CD4-positive, alpha-beta T cell treated with Interleukin-2 at 100 ng/mL for 4 hours (primary cell): ENCODE results near the gene FRMD5.
"Not testable (repeated sequence)": the region's sequence is repeated elsewhere in the genome, so short reads cannot be mapped to it uniquely, and the experiment has no call there.

ENCODE experiments used
- DNase-seq: peaks from one replicate; pipeline ENCODE4 v3.0.0-alpha.2; 2020; ENCODE audit warnings: low spot score

The FRMD5 gene

DNA sequence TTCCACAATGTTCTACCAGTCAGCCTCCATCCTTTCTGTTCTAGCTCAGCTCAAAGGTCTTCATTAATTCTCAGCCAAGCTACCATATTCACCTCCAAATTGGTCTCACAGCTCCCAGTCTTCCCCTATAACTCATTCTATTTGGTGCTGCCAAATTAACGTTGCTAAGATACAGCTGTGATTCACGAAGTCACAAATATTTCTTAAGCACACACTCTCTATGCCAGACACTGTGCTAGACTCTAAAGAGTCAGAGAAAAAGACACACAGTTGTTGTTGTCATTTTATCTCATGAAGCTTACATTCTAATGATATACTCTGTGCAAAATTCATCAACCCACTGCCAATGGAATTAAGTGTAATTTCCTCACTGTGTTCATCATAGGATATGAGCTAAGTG is 102.8 kb downstream of the FRMD5 start:
- no peak for DNase-seq

DNA sequence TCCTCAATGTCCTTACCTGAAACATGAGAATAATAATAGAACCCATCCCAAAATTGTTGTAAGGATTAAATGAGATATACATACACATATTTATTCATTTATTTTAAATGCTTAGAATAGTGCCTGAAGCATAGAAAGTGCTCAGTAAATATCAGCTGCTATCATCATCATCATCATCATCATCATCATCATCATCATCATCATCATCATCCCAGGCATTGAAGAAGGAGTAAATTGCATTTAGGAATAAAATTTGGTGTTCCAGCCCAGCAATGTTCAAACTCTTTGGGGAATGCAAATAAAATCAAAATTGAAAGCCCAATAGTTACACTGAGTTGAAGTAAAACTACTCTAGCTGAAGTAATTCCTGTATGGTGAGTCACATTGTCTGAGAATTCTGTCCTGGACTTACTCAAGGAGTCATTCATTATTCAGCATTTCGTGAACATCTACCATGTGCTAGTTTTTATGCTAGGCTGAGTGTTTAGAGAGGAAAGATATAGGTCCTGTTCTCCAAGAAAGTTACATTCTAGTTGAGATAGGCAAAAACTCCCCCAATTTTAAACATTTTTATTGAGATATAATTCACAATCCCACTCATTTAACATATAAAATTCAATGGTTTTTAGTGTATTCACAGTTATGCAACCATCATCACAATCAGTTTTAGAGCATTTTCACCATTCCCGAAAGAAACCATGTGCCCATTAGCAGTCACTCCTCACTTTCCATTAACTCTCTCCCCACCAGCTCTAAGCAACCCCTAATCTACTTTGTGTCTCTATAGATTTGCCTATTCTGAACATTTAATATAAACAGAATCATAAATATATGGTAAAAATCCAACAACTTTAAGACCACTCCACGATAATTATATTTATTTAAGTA is 107.2 kb downstream of the FRMD5 start:
- no peak for DNase-seq

DNA sequence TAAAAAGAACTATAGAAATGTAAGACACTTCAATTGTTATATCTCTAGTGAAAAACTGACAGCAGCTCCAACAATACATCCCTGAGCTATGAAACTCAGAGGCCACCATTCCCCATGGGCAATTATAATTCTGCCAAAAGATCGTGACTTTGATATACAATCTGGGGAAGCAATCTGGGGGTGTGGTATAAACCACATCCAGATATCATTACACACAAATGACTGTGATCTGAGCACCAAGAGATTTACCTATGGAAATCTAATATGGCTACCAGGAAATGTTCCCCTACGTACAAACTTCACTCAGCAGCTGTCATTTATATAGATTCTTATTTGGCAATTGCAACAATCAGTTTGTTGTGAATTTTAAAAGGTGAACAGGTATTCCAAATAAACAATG is 110.3 kb downstream of the FRMD5 start:
- no peak for DNase-seq

DNA sequence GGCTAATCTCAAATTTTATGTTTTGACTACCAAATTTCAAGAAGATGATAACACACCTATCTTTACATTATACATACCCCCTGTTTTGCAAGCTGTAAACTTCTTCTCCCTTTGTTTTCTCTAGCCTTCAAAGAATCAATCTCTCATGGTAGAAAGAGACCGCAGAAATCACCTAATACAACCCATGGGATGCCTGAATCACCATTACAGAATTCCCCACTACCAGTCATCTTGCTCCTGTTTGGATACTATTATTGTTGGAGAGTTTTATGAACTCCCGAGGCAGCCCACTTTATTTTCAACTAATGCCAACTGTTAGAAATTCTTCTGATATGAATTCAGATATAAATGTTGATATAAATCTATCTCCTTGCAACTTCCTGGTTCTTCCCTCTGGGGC is 110.9 kb downstream of the FRMD5 start:
- DNase-seq: no peak

DNA sequence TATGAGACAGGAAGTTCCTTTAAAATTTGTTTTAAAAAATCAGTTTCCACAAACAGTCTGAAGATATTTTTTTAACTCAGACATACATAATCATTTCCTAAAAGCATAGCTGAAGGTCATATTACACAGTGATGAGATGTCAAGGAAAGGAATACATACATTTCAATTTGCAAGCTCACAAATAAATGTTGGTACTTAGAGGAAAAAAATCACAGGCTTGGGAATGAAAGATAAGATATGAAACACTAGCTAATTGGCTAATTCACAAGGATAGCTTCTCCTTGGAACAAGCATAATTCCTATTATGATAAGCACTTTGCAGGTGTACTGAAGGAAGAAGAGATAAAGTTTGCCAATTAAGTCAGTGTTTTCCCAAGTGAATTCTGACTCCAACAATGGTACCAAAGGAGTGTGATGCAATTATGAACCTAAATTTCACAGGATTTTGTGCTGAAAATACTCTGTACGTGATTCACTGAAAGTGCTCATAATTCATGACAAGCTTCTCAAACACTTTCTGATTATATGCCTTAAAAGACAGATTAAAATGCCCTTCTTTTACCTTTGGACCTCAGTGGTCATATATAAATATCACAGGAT is 112.4 kb downstream of the FRMD5 start:
- no peak for DNase-seq

DNA sequence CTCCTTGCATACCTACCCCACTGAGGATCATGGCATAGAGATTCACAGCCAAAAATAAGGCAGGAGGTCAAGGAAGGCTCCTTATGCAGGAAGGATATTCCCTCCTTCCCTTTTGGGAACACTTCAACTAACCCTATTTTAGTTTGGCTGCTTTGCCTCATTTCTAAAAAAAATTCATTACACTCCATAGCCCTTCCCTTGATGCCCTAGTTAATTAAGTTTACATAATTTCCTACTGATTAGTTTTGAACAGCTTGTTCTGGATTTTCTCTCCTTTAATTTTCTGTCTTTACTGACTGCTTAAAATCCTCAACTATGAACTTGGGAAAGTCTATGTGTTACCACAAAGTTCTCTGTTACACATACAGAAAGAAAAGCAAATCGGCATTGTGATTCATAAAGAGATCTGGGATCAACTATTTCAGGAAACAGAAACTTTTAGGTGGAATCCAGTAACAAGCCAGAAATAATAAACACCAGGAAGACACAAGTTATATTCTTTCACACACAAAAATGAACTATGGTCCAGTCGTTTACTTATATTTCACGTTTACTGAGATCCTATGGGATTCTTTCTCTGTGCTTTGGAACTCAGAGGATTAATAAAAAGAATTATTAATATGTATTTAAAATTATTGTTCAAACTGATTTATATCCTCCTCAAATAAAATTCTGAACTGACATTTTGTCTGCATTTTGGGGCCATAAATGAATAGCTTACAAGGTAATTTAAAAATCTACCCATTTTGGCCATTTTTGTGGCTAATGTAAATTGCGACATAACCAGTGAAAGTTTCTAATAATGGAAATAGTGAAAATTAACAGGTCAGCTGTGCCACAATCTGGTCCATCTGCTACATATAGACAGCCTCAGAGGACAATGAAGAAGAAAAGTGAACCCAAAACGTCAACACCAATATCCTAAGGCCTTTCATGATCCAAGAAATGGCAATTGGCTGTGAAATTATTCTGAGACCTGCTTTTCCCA is 113.8 kb downstream of the FRMD5 start:
- DNase-seq: no peak

DNA sequence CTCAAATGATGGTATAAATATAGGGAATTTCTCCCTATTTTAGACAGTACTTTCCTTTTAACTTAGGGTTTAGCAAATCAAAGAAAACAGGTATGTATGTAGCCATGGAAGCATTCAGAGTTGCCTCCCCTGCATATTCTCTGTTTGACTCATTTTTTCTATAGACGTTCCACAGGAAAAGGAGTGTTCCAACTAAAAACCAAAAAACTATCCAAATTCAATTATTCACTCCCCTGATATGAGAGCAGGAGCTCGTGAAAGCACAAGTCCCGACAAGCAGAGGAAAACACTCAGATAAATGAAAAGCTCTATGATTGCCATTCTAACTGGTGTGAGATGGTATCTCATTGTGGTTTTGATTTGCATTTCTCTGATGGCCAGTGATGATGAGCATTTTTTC is 119.5 kb downstream of the FRMD5 start:
- no peak for DNase-seq

DNA sequence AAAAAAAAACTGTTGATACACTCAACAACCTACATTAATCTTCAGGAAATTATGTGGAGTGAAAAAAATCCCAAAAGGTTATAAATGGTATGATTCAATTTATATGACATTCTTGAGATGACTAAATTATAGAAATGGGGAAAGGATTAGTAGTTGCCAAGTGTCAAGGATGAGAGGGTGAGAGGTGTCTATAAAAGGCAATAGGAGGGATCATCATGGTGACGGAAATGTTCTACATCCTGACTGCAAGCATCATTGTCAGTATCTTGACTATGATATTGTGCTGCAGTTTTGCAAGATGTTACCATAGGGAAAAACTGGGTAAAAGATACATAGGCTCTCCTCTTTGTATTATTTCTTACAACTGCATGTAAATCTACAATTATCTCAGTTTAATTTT is 125.6 kb downstream of the FRMD5 start:
- no peak for DNase-seq

DNA sequence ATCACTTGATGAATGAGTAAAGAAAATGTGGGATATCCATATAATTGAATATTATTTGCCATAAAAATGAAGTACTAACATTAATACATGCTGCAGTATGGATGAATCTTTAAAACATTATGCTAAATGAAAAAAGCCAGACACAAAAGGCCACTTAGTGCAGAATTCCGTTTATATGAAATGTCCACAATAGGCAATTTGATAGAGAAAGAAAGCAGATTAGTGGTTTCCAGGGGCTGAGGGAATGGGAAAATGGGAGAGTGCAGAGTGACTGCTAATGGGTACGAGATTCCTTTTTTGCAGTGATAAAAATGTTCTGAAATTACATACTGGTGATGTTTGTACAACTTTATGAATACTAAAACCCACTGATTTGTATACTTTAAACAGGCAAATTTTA is 126.7 kb downstream of the FRMD5 start:
- DNase-seq: no peak

DNA sequence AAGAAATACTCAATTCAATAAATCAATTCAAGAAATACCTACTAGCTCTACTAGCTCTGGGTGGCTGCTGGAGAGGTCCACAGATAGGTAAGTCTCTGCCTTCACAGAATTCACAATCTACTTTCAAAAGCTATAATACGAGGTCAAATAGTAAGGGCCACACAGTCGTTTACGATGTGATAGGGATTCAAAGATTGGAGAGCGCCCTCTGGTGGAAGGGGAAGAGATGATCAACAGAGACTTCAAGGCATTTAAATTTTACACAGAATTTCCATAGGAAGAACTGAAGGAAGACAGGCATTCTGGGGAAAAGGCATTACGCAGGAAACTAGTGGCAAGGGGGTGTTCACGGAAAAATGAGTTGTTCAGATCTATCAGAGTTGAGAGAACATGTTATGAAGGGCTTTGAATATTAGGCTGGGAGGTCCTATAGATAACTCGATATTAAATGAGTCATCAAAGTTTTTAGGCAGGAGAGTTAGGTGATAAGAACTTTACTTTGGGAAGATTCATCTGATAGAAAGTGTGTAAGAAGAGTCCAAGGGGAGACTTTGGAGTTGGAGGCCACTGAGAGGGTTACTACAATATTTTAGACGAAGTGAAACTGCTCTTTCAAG is 128.8 kb downstream of the FRMD5 start:
- DNase-seq: peak; percentile 56

DNA sequence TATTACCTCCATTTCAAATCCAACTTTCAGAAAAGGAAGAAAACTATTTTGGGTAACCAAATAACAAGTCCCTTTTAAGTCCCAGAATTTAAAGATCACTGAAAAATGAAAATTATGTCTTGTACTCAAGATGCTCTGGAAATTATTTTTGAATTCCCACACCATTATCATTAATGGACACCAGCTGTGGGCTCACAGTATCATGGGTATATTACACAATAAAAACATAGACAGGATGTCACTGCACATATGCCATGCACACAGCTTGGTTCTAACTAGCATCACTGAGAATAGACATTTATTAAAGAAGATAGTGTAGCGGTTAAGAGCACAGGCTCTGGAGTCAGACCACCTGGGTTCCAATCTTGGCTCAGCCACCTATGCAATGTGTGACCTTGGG is 130.4 kb downstream of the FRMD5 start:
- no peak for DNase-seq

DNA sequence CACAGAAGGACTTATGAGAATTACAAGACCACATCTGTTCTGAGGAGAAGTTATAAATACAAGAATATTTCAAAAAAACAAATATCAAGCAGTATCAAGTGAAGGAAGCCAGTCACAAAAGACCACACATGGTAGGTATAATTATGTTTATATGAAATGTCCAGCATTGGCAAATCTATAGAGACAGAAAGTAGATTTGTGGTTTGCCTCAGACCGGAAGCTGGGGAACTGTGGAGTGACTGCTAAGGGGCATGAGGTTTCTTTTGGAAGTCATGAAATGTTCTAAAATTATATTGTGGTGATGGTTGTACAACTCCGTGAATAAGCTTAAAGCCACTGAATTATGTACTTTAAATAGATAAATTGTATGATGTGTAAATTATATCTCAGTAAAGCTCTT is 136.9 kb downstream of the FRMD5 start:
- no peak for DNase-seq

DNA sequence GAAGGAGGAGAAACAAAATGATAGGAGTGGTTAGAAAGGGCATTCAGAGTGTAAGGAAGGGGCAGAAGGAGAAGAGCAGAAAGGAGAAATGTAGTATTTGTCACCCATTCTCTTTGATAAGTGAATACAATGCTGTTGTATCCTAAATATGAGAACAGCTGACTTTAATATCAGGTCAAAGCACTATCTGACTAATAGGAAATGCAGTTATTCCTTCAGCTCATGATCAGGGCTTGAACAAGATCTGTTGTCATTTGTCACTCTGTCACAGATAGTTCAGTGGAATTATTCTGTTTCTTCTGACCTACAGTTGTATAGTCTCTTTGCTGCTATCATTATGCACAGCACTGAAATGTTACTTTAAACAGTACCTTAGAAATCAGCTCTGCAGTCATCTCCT is 149.4 kb downstream of the FRMD5 start:
- DNase-seq: no peak

DNA sequence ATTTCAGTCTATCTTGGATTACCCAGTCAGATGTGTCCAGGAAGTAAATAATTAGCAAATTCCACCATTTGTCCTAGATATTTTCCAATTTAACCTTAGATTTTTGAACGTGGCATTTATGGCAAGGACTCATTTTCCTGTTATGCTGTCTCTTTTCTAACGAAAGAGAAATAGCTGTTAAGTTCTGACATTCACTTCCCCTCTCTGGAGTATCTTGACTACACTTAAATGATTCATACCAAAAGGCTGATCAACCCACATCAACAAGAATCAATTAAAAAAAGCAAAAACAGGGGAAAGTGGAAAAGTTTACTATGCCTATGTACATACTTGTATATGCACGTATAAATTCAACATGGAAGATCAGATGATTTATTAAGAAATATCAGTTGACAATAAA is 149.9 kb downstream of the FRMD5 start:
- DNase-seq: no peak

DNA sequence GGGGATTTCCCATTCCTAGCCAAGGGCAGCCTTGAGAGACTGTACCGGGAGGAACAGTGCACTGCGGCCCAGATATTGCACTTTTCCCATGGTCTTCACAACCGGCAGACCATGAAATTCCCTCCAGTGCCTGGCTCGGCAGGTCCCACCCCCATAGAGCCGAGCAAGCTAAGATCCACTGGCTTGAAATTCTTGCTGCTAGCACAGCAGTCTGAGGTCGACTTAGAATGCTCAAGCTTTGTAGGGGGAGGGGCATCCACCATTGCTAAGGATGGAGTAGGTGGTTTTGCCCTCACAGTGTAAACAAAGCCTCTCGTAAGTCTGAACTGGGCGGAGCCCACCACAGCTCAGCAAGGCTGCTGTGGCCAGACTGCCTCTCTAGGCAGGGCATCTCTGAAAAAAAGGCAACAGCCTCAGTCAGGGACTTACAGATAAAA is 156.3 kb downstream of the FRMD5 start:
- no peak for DNase-seq

DNA sequence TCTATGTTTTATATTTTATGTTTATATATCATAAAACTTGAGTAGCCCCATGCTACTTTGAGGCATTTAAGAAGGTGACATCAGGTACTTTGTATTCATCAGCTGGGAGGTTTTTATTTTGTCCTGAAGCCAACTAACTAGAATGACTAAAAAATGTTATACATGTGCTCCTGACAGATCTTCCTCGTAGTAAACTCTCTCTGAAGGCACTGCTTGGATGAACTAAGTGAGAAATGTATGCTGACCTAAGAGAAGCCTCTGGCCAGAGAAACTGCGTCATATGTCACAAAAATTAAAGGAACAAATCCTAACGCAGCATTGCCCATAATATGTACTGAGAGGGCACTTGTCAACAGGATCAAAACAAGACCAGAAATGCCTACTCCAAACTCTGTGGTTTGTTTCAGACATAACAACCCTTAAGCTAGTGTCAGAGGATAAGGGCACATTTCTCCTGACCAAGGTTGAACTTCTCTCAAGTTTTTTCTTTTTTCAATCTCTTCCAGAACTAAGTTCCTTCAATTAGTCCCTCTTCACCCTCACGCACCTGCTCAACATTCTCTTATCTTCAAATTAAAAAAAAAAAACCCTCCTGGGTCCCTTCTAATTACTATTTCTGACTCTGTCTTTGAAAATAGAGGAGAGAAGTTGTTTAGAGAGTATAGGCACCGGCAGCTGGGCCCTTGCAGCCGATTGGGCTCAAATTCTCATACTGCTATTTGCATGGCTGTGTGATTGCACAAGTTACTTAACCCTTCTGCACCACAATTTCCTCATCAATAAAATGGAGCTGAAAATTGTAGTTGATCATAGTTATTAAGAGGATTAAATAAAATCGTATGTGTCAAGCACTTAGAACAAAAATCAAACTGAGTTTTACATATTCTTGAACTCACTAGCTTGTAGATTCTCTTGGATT is 159.0 kb downstream of the FRMD5 start:
- no peak for DNase-seq

DNA sequence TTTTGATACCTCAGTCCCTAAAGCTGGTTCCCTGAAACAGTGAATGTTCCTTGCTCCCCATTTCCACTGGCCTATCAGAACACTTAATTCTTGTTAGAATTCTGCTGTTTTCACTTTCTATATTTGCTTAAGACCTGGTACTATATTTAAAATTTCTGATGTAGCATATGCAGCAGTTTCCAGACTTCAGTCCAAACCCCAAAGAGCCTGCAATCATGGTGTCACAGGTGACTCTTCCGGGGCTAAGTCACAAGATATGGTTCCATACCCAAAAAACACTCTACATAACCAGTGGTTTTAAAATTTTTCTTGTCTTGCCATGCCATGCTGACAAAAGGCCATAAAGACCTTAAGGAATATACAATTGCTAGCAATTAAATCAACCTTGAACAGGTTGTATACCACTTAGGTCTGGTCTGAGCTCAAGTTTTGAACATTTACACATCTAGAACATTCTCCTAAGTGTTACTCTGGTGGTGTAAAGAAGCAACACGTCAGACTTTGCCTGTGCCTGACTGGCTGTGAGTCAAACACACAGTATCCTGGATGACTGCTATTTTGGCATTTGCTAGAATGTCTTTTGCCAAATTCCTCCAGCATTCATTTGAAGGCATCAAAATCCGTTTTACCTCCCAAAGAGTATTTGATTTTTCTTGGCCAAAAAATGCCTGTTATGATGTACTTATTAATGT is 160.0 kb downstream of the FRMD5 start:
- no peak for DNase-seq

DNA sequence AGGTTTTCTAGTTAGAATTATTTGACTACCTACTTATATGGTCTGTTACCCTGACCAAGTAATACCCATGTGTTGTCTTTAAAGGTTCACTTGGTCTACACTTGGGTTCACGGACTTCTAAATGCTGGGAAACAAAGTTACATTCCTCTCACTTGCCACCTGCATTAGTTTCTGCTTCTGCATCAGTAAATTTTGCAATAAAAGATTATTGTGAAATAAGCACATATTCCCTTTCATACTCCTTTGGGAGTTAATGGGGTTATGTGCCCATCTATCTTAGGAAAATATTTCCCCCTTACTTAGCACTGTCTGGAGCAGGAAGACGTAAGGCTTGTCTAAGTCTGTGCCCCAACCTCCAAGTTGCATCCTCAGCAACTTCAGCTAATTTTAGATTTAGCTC is 160.7 kb downstream of the FRMD5 start:
- DNase-seq: no peak

DNA sequence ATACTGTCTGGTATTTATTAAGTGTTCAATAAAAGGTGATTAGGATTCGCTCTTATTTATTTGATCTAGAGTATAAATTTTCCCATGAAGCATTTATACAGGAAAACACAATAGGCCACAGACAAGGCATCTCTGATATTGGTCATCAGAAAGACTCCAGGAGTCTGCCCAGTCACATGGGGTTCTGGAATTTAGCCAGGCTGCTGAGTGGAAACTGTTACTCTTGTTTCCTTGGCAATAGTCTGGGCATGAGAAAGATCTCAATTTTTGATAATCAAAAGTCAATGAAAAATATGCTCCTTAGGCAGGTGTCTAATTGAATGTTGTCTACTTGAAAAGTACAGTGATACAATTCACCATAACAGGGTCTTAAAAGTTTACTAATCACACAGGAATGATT is 161.2 kb downstream of the FRMD5 start:
- no peak for DNase-seq

DNA sequence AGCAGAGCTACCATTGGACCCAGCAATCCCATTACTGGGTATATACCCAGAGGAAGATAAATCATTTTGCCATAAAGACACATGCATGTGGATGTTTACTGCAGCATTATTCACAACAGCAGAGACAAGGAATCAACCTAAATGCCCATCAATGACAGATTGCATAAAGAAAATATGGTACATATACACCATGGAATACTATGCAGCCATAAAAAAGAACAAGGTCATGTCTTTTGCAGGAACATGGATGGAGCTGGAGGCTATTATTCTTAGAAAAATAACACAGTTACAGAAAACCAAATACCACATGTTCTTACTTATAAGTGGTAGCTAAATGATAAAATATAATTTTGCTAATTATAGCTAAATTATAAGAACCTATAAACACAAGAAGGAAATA is 162.3 kb downstream of the FRMD5 start:
- DNase-seq: not testable (repeated sequence)
